Activated CD4-positive, alpha-beta T cell treated with anti-CD3 and anti-CD28 coated beads, Interleukin-2, amount 50 U/mL, for 4 hours (primary cell): ENCODE measurements around the gene SMYD3.

Source experiments
- DNase-seq, 2 experiments: peaks; one replicate each; pipeline ENCODE4 v3.0.0-alpha.2; 2020

SMYD3 gene

DNA sequence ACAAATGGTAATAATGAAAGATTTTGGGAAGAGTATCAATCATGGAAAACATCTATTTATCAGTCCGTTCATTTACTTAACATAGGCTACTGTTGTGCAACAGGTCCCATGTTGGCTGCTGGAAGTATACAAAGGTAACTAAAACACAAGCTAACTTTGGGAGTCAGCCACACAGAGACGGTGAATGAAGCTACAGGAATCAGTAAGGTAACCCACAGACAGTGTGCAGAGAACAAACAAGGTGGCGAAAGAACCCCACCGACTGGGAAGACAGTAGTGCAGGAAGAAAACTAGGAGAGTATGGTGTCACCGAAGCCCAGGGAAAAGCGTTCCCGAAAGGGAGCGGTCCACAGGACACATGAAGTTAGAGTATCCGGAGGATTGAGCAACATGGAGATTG, 342.3 kb downstream of the SMYD3 start:
- no peak for DNase-seq

DNA sequence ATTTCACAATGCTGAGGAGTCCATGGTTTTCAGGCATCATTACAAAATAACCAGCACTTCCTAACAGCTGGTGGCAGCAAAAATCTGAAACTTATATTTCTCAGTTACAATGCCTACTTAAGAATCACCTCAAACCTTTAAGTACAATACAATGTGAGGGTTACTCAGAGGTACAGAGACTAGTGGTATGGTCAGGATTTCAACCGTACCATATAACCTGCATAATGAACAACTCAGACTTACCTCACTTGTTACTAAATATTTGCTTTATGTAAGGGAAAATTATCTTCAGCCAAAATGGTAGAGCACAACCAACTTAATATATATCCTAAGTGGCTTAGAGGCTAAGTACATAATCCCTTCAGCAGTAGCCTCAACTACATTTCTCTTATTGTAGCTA, 344.5 kb downstream of the SMYD3 start:
- DNase-seq = no peak

DNA sequence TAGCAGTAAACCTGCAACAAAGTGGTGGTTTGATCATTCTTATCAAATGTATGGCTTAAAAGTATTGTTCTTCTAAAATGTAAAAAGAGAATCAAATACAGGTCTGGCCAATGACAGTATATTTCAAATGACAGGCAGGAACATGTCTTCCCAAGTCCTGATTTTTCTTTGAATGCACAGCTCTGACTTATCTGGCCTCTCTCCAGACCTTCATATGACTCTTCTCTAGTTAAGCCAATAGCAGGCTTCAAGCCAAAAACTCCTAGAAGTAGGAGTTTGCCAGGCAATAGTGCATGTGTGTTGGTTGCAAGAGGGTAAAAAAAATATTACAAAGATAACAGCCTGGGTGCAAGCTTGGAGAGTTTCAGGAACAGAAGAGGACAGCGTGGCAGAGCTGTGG, 345.5 kb downstream of the SMYD3 start:
- no peak for DNase-seq

DNA sequence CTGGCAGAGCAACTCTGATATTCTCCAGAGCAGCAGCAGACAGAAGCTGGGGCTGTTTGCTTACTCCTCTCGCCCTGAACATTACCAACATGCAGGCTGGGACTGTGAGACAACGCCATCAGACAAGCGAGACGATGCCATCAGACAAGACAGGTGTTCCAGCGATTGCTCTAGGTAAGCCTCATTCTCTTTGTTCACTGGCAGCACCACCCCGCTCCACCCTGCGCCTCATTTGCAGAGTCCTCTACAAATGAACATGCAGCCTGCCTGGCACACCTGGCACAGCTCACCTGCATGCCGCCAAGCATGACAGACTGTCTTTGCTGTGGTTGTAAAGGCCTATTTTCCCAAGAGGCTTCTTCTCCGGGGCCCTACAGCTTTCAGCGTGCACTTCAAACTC, 346.2 kb downstream of the SMYD3 start:
- no peak for DNase-seq

DNA sequence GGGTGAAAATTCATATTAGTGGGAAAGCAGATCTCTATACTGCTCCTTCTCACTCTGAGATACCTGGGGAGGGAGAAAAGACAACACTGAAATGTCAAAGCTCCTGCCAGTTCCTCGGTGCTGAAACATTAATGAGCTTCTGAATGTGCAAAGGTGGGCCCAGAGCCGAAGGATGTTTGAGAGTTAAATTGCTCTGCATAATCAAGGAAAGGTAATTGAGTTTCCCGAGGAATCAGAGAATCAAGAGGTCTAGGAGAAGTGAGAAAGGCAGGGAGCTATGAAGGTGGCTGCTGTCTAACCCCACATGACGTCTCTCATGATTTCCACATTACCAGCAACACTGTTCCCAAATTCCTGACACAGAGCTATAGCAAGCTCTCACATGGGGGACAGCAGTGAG, 346.7 kb downstream of the SMYD3 start:
- DNase-seq = no peak

DNA sequence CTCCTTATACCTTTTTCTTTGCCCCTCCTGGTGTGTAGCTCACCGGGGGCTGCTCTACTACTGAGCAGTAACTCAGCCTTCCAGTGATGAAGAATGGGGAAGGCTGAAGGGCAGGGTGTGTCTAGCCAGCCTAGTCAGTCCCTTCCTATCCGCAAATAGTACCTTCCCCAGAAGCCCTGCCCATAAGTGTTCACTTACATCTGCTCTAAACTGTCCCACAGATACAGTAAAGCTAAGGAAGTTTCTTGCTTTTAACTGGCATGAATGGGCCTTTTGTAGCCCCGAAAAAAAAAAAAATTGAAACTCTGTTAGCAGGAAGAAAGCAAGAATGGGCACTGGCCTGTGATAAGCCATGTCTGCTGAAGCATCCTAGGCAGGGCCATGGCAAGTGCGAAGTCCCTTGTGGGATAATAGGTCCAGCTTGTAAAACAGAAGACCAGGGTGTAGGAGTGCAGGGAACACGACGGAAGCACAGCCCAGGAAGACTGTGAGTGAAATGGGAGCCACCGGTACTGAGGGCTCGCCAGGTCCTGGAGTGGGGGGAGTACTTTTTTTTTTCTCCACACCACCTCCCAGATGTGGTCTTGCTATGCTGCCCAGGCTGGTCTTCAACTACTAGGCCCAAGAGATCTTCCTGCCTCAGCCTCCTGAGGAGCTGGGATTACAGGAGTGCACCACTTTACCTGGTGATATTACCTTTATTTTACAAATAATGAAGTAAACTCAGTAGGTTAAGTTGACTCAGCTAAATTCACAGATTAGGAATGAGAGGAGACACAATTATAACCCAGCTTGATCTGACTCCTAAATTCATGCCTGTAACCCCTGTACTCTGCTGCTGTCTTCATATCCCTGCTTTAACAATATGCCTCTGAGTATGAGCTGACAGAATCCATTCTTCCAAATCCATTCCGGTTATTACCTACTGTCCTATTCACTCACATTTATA, 347.5 kb downstream of the SMYD3 start:
- no peak for DNase-seq

DNA sequence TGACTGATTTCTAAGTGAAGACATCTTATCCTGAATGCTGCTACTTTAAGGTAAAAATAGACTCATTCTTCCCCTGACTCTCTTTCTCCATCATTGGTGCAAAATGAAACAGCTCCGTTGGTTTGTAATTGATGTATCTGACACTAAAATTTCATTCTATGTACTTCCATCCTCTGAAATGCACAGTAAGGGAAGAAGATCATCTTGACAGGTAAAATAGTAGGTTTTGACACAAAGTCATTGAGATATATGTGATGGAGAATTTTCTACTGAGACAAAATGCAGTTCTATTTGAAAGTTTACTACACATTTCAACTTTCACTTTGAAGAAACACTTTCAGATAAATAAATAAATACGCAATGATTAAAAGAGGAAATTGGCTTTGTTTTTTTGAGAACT, 348.9 kb downstream of the SMYD3 start:
- no peak for DNase-seq

DNA sequence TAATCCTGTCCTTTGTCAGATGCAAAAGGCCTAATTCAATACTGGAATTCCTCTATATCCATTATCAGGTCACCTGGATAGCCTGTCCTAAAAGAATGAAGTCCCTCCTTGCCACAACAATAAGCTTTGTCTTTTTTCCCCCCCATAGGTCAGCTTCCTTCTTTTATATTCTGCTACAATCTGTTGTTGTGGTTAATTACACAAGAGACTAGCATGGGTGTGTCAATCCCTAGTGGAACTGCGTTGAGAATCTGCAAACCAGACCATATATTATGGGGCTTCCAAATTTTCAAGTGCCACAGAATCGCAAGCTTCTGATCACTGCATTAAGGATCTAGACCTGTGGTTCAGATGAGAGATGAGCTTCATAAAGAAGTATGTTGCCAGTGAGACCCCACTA, 349.6 kb downstream of the SMYD3 start:
- no peak for DNase-seq

DNA sequence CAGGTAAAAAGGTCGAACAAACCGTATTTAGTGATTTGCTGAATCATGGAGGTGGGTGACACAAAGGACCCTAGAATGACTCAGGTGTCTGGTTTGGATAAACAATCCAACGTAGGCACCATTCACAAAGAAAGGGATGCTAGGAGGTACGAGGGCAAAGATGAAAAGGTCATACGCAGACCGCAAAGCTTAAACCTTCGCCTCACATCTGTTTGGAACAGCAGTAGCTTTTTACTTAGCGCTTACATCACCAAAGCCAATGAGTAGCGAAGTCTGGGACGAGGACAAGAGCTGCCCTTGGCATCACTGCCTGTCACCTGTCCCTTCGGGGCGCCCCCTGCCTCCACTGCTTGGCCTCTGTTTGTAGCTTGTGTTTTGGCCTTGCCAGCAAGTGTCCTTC, 350.2 kb downstream of the SMYD3 start:
- DNase-seq = no peak

DNA sequence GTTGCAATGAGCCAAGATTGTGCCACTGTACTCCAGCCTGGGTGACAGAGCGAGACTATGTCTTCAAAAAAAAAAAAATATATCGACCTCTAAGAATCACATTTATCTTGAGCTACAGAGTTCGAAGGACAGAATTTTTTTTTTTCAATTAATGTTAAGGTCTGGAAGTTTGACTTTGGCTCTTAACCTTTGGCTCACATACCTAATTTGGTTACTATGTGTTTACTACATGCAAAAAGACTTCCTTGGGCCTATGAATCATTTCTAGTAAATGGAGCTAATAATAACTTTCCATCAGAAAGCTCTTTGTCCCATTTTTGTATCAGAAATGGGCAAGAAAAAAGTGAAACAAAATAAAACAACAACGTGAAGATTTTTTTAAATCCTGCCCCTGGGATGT, 351.2 kb downstream of the SMYD3 start:
- no peak for DNase-seq

DNA sequence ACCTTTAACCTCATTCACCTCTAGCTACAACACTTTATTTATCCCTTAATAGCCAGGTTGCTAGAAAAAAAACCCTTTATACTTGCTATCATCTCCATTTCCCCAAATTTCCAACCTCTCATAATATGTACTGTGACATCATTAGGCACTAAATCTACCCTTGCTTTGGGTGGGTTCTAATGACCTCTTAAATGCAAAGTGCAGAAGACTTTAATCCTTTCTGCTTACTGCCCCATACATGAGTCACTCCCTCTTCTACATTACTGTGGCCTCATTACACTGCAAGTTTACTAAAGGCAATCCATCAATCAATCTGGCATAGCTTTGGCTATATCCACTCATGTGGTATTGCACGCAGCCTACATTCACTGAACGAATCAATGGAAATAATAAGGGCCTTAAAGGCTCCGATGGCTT, 353.3 kb downstream of the SMYD3 start:
- DNase-seq = no peak

DNA sequence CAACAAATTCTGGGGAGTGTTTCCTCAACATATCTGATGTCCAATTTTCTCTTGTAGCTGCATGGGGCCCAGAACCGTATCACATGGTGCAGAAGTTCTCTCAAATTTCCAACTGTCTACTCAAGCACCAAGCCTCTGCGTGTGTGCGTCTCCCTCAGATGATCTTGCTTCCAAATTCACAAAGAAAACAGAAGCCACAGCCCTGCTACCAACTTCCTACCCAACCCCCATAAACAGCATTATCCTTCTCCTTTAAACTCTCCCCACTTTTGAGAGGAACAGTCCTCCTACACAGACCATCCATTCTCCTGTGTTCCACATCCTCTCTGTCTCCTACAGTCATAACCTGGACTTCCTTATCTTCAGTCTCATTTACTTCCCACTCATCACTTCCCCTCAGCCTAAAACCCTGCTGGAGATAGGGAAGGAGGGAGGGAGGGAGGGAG, 354.1 kb downstream of the SMYD3 start:
- no peak for DNase-seq

DNA sequence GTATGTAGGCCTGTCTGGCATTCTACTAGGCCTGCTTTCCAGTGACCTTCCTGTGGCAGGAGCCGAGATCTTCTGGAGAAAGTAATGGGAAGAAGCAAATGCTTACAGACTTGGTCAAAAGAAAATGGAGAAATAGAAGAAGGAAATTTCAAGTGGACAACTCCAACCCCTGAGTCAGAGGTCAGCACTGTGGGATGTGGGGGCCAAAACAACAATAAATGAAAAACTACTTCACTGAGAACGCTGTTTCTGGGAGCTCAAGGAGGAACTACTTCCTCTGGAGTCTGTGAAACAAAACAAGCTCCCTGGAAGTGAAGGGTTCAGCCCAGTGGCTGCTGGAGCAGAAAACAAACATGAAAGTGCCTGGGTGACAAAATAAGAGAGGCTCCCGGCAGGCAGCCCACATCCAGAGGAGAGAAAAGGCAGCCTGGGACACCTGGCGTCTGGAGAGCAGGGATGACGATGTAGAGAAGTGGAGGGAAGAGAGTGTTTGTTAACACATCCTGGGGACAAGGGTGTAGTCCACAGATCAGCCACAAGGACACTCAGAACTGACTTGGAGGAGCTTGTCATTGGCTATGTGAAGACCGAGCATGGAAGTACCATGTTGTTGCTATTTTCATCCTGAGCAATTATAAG, 355.2 kb downstream of the SMYD3 start:
- DNase-seq = no peak

DNA sequence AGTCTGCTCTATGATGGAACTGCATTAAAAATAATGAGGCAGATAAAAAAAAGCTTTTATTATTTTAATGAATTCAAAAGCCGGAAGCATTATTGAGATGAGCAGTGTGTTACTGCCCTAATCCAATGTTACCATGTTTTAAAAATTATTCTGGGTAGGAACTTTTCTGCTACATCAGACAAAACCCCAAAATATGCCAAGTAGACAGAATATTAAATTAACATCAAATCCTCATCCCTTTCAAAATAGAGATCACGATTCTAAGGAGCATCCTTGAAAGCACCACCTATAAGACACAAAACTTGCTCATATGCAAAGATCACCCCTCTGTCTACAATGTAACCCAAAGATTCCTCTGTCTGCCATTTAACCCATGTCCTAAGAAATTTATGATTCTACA, 357.5 kb downstream of the SMYD3 start:
- no peak for DNase-seq

DNA sequence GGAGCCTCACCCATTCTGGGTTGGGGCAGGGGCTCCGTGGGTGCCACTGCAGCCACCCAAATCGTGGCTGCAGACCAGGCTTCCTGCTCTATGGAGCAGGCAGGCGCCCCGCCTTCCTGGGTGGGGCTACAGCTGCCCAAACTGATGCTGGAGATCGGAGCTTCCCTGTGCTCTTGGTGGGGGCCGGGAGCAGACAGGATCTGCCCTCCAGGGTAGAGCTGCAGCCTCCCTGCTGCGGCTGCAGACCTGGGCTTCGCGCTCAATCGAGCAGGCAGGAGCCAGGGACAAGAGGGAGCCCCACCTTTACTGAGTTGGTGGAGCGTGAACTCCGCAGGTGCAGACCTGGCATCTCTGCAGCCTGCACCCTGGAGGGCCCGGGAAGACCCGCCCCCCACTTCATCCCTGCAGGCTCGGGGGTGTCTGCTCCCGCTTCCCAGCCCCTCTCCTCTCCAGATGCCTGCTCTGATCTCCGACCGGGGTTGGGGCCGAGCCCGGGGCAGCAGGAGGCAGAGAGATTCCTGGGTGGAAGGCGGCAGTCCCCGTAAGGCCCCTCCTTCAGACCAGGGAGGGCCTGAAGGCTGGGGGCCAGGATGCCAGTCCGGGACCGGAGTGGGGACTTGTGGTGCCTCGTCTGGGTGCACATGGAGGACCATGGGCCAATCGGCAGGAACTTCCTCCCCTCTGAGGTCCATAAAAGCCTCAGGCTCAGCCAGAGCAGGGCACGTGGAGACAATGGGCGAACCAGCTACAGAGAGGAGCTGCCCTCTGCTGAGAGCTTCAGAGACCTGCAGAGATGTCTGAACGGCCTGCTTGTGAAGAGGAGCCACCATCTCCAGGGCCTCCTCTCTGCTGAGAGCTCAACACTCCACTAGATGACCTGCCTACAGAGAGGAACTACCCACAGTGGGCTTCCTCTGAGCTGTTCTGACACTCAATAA, 359.3 kb downstream of the SMYD3 start:
- DNase-seq = no peak

DNA sequence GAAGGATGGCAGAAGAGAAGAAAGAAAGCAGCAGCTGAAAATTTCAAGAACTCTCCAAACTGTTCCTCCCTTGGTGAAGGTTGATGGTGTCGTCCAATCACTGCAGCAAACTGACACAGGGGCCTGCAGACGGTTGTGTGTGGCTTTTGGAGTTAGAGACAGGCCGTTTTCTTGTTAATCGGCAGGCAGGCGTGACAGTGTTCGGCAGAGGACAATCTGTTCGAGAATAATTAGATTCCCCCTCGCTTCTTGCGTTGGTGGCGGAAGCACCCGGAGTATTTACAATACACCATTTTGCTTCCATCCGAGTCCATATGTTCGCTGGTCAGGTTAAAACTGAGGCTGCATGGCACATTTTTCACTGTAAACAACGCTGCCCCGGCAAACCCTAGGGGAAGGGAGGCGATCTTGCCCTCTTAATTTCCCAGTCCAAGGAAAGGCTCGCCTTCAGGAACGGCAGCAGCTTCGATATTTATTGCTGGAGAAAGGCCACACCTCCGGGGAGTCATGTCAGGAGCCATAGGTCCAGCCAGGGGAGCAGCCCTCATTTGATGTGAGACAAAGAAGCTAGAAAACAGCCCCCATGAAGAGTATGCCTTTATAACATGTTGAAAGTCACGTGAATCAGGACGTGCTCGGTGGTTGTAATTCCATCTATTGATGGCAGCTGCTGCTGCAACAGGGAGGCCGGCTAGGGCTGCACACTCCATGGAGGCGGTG, 360.1 kb downstream of the SMYD3 start:
- DNase-seq = no peak

DNA sequence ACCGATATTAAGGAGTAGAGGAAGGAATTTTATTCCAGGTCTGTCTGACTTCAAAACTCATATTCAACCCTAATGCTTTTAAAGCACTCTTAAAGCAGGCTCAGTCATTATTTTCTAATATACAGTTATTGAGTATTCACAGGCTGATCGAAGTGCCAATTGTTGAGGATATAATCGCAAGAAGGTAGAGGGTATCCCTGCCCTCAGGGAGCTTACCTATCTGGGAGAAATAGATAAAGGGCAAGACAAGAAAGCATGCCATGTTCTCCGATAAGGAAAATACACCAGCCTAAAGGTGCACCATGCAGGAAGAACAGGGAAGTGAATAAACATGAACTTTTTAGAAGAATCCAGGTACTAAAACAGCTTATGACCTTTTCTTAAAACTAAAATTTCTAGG, 361.2 kb downstream of the SMYD3 start:
- DNase-seq = no peak

DNA sequence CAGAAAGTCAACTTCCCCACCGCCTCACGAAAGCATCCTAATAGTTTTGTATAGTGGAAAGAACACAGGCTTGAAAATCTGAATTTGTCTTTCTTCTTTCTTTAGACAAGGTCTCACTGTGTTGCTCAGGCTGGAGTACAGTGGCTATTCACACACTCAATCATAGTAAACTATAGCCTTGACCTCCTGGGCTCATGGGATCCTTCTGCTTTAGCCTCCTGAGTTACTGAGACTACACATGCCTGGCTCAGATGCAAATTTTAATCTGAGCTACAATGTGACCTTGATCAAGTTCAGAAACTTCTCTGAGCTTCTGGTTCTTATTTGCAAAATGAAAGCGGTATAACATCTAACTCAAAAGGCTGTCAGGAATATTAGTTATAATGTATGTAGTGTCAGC, 362.1 kb downstream of the SMYD3 start:
- no peak for DNase-seq

DNA sequence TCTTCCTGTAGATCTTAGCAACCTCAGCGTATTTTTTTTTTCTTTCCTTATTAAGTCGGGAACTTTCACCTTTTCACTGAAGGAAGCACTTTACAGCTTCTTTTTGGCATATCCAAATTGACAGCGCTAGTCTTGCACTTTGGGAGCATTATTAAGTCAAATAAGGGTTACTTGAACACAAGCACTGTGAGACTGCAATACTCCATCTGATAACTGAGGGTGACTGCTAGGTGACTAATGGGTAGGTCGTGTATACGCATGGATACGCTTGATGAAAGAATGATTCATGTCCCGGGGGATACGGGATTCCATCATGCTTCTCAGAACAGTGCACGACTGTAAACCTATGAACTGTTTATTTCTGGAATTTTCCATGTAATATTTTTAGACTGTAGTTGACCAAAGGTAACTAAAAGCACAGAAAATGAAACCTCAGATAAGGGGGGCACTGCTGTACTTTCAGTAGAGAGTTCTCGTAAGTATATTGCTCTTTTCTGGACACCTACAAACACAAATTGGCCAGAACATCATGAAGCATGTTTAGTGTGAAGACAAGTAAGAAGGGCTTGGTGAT, 364.7 kb downstream of the SMYD3 start:
- DNase-seq = no peak

DNA sequence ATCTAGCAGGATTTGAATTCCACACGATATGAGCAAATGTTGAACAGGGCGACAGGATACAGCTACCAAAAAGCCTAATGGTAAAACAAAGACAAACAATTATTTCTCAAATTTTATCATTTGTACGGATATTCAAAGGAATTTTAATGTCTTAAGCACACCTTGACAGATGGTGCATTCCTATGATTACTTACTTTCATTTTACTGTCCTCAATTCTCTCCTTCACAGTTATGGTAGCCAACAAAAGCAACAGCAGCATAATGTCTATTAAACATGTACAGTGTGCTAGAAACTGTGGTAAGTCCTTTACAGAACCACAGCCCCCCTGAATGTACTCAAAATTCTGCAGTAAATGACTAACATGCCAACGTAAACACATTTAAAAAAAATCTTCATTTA, 365.8 kb downstream of the SMYD3 start:
- DNase-seq = no peak

DNA sequence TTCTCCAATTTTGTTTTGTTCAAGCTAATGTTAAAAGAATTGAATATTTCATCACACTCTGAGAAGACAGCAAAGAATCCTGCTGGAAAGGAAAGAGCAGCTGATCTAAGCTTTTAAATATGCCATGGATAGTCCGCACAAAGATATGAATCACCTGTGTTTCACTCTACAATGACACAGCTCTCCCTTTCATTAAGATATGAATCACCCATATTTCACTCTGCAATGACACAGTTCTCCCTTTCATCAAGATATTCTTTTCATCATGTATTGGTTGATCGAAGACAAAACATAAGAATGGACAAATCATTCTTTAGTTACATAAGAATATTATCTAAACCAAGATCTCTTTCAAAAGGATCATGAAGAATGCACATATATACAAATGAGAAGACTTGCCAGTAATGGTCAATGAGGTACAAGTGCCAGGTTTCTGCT, 367.3 kb downstream of the SMYD3 start:
- no peak for DNase-seq

DNA sequence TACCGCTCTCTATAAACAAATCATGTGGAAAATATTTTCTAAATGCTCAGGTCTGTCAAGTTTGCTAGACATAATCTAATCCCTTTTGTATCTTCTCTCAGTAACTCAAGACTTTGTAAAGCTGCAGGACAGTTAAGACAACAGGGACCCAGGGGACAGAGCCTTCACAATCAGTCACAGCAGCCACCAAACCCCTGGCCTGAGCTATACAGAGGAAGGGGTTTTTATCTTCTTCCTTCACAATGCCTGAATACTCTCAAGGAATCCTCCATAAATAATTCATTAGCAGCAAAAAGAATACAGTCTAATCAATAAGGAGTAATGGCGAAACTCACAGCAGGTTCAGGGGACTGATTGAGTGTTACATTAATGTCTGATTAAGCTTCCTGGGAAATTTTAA, 368.3 kb downstream of the SMYD3 start:
- no peak for DNase-seq
